ENCODE data around the gene NUDT21.

DNA sequence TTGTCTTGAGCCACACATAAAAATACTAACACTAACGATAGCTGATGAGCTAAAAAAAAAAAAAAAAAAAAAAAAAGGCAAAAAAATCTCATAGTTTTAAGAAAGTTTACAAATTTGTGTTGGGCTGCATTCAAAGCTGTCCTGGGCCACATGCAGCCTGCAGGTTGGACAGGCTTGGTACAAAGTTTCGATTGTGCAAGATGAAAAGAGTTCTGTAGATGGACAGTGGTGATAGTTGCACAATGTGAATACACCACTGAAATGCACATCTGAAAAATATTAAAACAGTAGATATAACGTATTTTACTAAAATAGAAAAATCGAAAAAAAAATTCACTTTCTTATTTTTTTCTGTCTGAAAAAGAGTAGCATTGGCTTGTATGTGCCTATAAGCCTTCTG is 68.7 kb downstream of the NUDT21 start:
- TF ChIP-seq POLR2A (IDR thresholded peaks at IDR 0.05) = no peak
- TF ChIP-seq, protein P1, sequence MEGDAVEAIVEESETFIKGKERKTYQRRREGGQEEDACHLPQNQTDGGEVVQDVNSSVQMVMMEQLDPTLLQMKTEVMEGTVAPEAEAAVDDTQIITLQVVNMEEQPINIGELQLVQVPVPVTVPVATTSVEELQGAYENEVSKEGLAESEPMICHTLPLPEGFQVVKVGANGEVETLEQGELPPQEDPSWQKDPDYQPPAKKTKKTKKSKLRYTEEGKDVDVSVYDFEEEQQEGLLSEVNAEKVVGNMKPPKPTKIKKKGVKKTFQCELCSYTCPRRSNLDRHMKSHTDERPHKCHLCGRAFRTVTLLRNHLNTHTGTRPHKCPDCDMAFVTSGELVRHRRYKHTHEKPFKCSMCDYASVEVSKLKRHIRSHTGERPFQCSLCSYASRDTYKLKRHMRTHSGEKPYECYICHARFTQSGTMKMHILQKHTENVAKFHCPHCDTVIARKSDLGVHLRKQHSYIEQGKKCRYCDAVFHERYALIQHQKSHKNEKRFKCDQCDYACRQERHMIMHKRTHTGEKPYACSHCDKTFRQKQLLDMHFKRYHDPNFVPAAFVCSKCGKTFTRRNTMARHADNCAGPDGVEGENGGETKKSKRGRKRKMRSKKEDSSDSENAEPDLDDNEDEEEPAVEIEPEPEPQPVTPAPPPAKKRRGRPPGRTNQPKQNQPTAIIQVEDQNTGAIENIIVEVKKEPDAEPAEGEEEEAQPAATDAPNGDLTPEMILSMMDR (IDR thresholded peaks at IDR 0.05) = no peak
- TF ChIP-seq EP300 (IDR thresholded peaks at IDR 0.05) = no peak
- TF ChIP-seq POLR2AphosphoS5 (IDR thresholded peaks at IDR 0.05) = no peak

All from stomach (tissue), 4 donors.